GM06990 (cell line): ENCODE results near the gene HOXA11.
A peak's percentile ranks its signal among the peaks of the same experiment; 100 is the strongest.

ENCODE experiments used
- DNase-seq: peaks from one replicate; pipeline ENCODE4 v3.0.0-alpha.2; 2011; ENCODE audit not compliant: insufficient read length; ENCODE audit errors: extremely low read depth
- H3K27me3 ChIP-seq: replicated peaks from 2 replicates; pipeline ENCODE4 v1.6.0; 2011; ENCODE audit warnings: low read length; ENCODE audit not compliant: control insufficient read depth, insufficient read depth
- H3K36me3 ChIP-seq: 2 replicates; pipeline ENCODE4 v1.5.1; 2011; ENCODE audit warnings: low read length; ENCODE audit not compliant: control insufficient read depth, insufficient read depth
- H3K4me3 ChIP-seq: replicated peaks from 2 replicates; pipeline ENCODE4 v1.5.1; 2011; ENCODE audit warnings: low read depth, mild to moderate bottlenecking, control low read depth, low read length
- CTCF ChIP-seq: IDR thresholded peaks from 2 replicates; pipeline ENCODE4 v1.5.1; 2011; ENCODE audit warnings: low read length, control low read depth, mild to moderate bottlenecking, inconsistent platforms; ENCODE audit not compliant: insufficient read depth, poor library complexity, severe bottlenecking

HOXA11 gene

GRCh38 chr7:27185013-27185853 lies at the start of gene HOXA11:
TSS of gene HOXA11 (minus strand) at chr7:27185232. CDS start at chr7:27185144, 88 bp downstream.
- TF ChIP-seq CTCF: no peak
- H3K4me3 ChIP-seq: peak within 1 kb of the TSS; percentile 43
- H3K27me3 ChIP-seq: peaks cover 11% of the 10 kb centered on the region
- H3K36me3 ChIP-seq: no peaks in the 10 kb centered on the region
- no peak for DNase-seq

GRCh38 chr7:27229448-27229847 lies 44.4 kb upstream of the HOXA11 start:
- no peak for DNase-seq
- no peak for TF ChIP-seq CTCF
- Histone ChIP-seq H3K36me3 (no peaks in the 10 kb centered on the region), H3K27me3 (peaks cover 1% of the 10 kb centered on the region; the same call in 1 of the 2 replicates), H3K4me3 (no peak overlapping the region)

GRCh38 chr7:27224983-27225934 lies 40.2 kb upstream of the HOXA11 start:
- DNase-seq: no peak
- H3K36me3 ChIP-seq: no peaks in the 10 kb centered on the region
- H3K27me3 ChIP-seq: peaks cover 3% of the 10 kb centered on the region; the same call in 1 of the 2 replicates
- H3K4me3 ChIP-seq: no peak overlapping the region
- no peak for TF ChIP-seq CTCF

GRCh38 chr7:27223941-27224575 lies 39.0 kb upstream of the HOXA11 start:
- Histone ChIP-seq H3K4me3 (no peak overlapping the region), H3K36me3 (no peaks in the 10 kb centered on the region), H3K27me3 (peaks cover 2% of the 10 kb centered on the region; the same call in 1 of the 2 replicates)
- no peak for DNase-seq
- no peak for TF ChIP-seq CTCF

- Histone ChIP-seq H3K36me3 (no peaks in the 10 kb centered on the region), H3K27me3 (peaks cover 2% of the 10 kb centered on the region; the same call in 1 of the 2 replicates), H3K4me3 (no peak overlapping the region)
- DNase-seq: no peak
- TF ChIP-seq CTCF: no peak
Observed at GRCh38 chr7:27221201-27221797, 36.3 kb upstream of the HOXA11 start.
